ENCODE results near the gene TPK1. TPM values are rescaled to one million over a fixed set of nuclear protein-coding genes. Genes with fewer than 3 reads are reported as not detected.

The TPK1 gene
- total RNA-seq, 1 experiment from 2014 or later, result 3.1 TPM

- H4K8ac ChIP-seq (replicated peaks; ENCODE audit: insufficient read length, low read depth, low read length), result no peak overlapping the region
- H2BK15ac ChIP-seq (ENCODE audit: low read depth, low read length), result no peak overlapping the region
- H3K4me3 Mint-ChIP-seq, result no peak overlapping the region
- no peak overlapping the region for H3K14ac ChIP-seq (ENCODE audit: insufficient read depth, low read length)
- H2AK5ac ChIP-seq (ENCODE audit: insufficient read length, low read length), result no peak overlapping the region
- no peaks in the 10 kb centered on the region for H3K79me2 ChIP-seq (ENCODE audit: insufficient read depth, low read length)
- no peaks in the 10 kb centered on the region for H4K20me1 ChIP-seq (ENCODE audit: control insufficient read depth, insufficient read depth, insufficient read length)
- no peaks in the 10 kb centered on the region for H3K27me3 Mint-ChIP-seq (ENCODE audit: low read depth)
- H3K4me2 ChIP-seq (ENCODE audit: insufficient read depth, insufficient read length, low read length), result no peak overlapping the region
- no peak for DNase-seq
- no peaks in the 10 kb centered on the region for H3K9me3 Mint-ChIP-seq
- no peak overlapping the region for H3K4ac ChIP-seq (ENCODE audit: low read depth, low read length)
- WGBS (ENCODE audit: extremely low coverage, insufficient read length, low lambda C conversion rate), result no CpG with 5 or more reads among the region's 2 CpGs
- no peak overlapping the region for H3K9ac ChIP-seq (ENCODE audit: extremely low read depth, insufficient read length, low read length)
- H3K27ac Mint-ChIP-seq, result no peak overlapping the region
- no peak overlapping the region for H2BK5ac ChIP-seq (ENCODE audit: insufficient read length, low read length)
- H3K4me1 Mint-ChIP-seq, result peaks cover 19 to 20% of the 10 kb centered on the region in 2 experiments
- H3K23ac ChIP-seq (ENCODE audit: insufficient read length, low read depth, low read length), result no peak overlapping the region
- no peaks in the 10 kb centered on the region for H3K9me3 ChIP-seq (ENCODE audit: control insufficient read depth, low read depth, low read length)
- H3K27ac ChIP-seq (ENCODE audit: insufficient read length, low read depth, low read length), result no peak overlapping the region
- no peaks in the 10 kb centered on the region for H3K27me3 ChIP-seq (ENCODE audit: insufficient read depth, low read length)
- H2BK120ac ChIP-seq (ENCODE audit: low read depth, low read length, poor library complexity, severe bottlenecking), result no peak overlapping the region
- no peaks in the 10 kb centered on the region for H3K4me1 ChIP-seq (ENCODE audit: insufficient read depth, low read length)
- H3T11ph ChIP-seq (ENCODE audit: low read length), result no peak overlapping the region
- H2BK20ac ChIP-seq (ENCODE audit: low read depth, low read length, poor library complexity, severe bottlenecking), result no peak overlapping the region
- TF ChIP-seq CTCF (conservative IDR thresholded peaks at IDR 0.05), result no peak
- no peak overlapping the region for H3K56ac ChIP-seq (ENCODE audit: insufficient read length, low read depth, low read length)
- no peaks in the 10 kb centered on the region for H3K23me2 ChIP-seq (ENCODE audit: insufficient read length, low read depth, low read length, poor library complexity, severe bottlenecking)
- no peak overlapping the region for H2AFZ ChIP-seq (ENCODE audit: low read length)
- H4K5ac ChIP-seq (ENCODE audit: insufficient read length, low read depth, low read length), result no peak overlapping the region
- no peaks in the 10 kb centered on the region for H3K79me1 ChIP-seq (ENCODE audit: insufficient read depth, low read depth, low read length, poor library complexity, severe bottlenecking)
- H4K91ac ChIP-seq (ENCODE audit: insufficient read length, low read depth, low read length), result no peak overlapping the region
- no peak overlapping the region for H2BK12ac ChIP-seq (ENCODE audit: insufficient read length, low read depth, low read length)
- H3K18ac ChIP-seq (ENCODE audit: insufficient read length, low read depth, low read length), result no peak overlapping the region
- no peaks in the 10 kb centered on the region for H3K36me3 Mint-ChIP-seq (ENCODE audit: insufficient read depth in 1 of 3, low read depth in 3 of 3)
These were observed 51.4 kb downstream of the TPK1 start for GRCh38 chr7:144784441-144784840.

Data from H9 (cell line).